GM12878 (cell line): Measurements from ENCODE around the gene PLXND1. TPM values are rescaled to one million over a fixed set of nuclear protein-coding genes. Genes with fewer than 3 reads are reported as not detected.

Experiments
- ATAC-seq: fragments of 200-7000 bp; cut with Tn5 transposase; 3 replicates; pipeline ENCODE4 v1.9.1; 2020; ENCODE audit warnings: mild to moderate bottlenecking, moderate library complexity
- BruUV-seq: library from RNA; stranded (reverse); fragments of 400-500 nt; replicated peaks from 2 replicates; lab custom pipeline; 2021; lab: Mats Ljungman, UMichigan
- CTCF ChIA-PET: fragments of 300-600 bp; sonication (Branson Sonifier 250); formaldehyde crosslinking; extraction: SDS; loops from one replicate; lab custom pipeline; 2021; ENCODE audit warnings: inconsistent platforms; lab: Yijun Ruan, JAX
- POLR2A ChIA-PET: fragments of 350-600 bp; formaldehyde crosslinking; extraction: SDS; loops from one replicate; lab custom pipeline; 2021; ENCODE audit warnings: inconsistent platforms; lab: Charles Lee
- RAD21 ChIA-PET: fragments of 300-600 bp; sonication (Branson Sonifier 250); formaldehyde crosslinking; loops from one replicate; lab custom pipeline; 2023; ENCODE audit warnings: antibody characterized with exemption; ENCODE audit not compliant: unreplicated experiment; lab: Charles Lee
- SMC1A ChIA-PET: fragments of 300-600 bp; sonication (Branson Sonifier 250); formaldehyde crosslinking; loops from one replicate; lab custom pipeline; 2023; ENCODE audit not compliant: unreplicated experiment, uncharacterized antibody; lab: Charles Lee
- DNase-seq: peaks from one replicate; pipeline ENCODE4 v3.0.0-alpha.2; 2011; ENCODE audit warnings: low read depth, low spot score
- FAIRE-seq: peaks from 3 replicates; lab custom pipeline; 2011; peaks lifted over from hg19 to GRCh38; lab: Jason Lieb, UNC
- H2AFZ ChIP-seq: 2 replicates; pipeline ENCODE4 v1.6.0; 2011; ENCODE audit warnings: low read depth, low read length, control low read depth; ENCODE audit not compliant: control insufficient read depth
- H3K27ac ChIP-seq: 2 replicates; pipeline ENCODE4 v1.5.1; 2011; ENCODE audit warnings: control low read depth; ENCODE audit not compliant: control insufficient read depth, insufficient read depth
- H3K27me3 ChIP-seq, 2 experiments: replicated peaks in 1 of 2; 2 replicates each; pipeline versions ENCODE4 v1.6.0 to v1.6.1; 2011; ENCODE audit warnings: low read length in 1 of 2; ENCODE audit not compliant: control insufficient read depth in 2 of 2, insufficient read depth in 2 of 2
- H3K36me3 ChIP-seq, 2 experiments: 2 replicates each; pipeline ENCODE4 v1.5.1; 2011; ENCODE audit warnings: low read length in 1 of 2; ENCODE audit not compliant: control insufficient read depth in 2 of 2, insufficient read depth in 2 of 2
- H3K4me1 ChIP-seq: 2 replicates; pipeline ENCODE4 v1.6.1; 2011; ENCODE audit warnings: mild to moderate bottlenecking, low read length, moderate library complexity, mixed read lengths; ENCODE audit not compliant: control insufficient read depth, insufficient read depth
- H3K4me2 ChIP-seq: 2 replicates; pipeline ENCODE4 v1.6.0; 2011; ENCODE audit warnings: control low read depth; ENCODE audit not compliant: control insufficient read depth, insufficient read depth
- H3K4me3 ChIP-seq: fragments of 200-600 bp; sonication (generic); 2 replicates; pipeline ENCODE4 v1.5.1; 2016
- H3K79me2 ChIP-seq: 2 replicates; pipeline ENCODE4 v1.6.0; 2011; ENCODE audit warnings: low read length; ENCODE audit not compliant: control insufficient read depth, insufficient read depth
- H3K9ac ChIP-seq: 2 replicates; pipeline ENCODE4 v1.8.0; 2011; ENCODE audit warnings: low read length, control low read depth, mixed read lengths; ENCODE audit not compliant: control insufficient read depth, insufficient read depth
- H3K9me3 ChIP-seq: replicated peaks from 3 replicates; pipeline ENCODE4 v1.5.1; 2011; ENCODE audit warnings: mild to moderate bottlenecking, low read length; ENCODE audit not compliant: control insufficient read depth, insufficient read depth
- H4K20me1 ChIP-seq: 2 replicates; pipeline ENCODE4 v1.6.0; 2011; ENCODE audit not compliant: control insufficient read depth, insufficient read depth
- CBX5 ChIP-seq: sonication (generic); IDR thresholded peaks from 2 replicates; pipeline ENCODE4 v1.6.1; 2016; ENCODE audit warnings: low read depth, moderate library complexity, mild to moderate bottlenecking, inconsistent platforms
- CHD1 ChIP-seq: IDR thresholded peaks from 2 replicates; pipeline ENCODE4 v1.6.1; 2012; ENCODE audit warnings: low read depth, low read length, improper control_type of control experiment
- IRF4 ChIP-seq: IDR thresholded peaks from 2 replicates; pipeline ENCODE4 v1.6.1; 2011; ENCODE audit warnings: low read depth, low read length
- NR2C1 ChIP-seq: fragments of 450-650 bp; IDR thresholded peaks from 2 replicates; pipeline ENCODE4 v1.6.1; 2017; ENCODE audit warnings: antibody characterized with exemption, mild to moderate bottlenecking, moderate library complexity
- PAX5 ChIP-seq: IDR thresholded peaks from 2 replicates; pipeline ENCODE4 v1.6.1; 2011; ENCODE audit warnings: low read depth, low read length, borderline replicate concordance
- SRF ChIP-seq, 2 experiments: IDR thresholded peaks; 2 replicates each; pipeline ENCODE4 v1.6.1; 2011; ENCODE audit warnings: low read depth in 2 of 2, low read length in 2 of 2, mild to moderate bottlenecking in 1 of 2, moderate library complexity in 1 of 2
- WGBS: methylation state at CpG from one replicate; pipeline ENCODE4 v1.1.6; 2016; ENCODE audit warnings: low lambda C conversion rate; ENCODE audit not compliant: insufficient replicate concordance, insufficient coverage; ENCODE audit errors: missing lambda C conversion rate; 5-methylcytosine and 5-hydroxymethylcytosine counted together
- in situ Hi-C: fragments of 300-500 bp; cut with MboI; formaldehyde crosslinking; loops from 9 replicates; pipeline ENCODE4 v1.14.3; 2018; ENCODE audit warnings: mixed read lengths
- intact Hi-C: fragments of 100-400 bp; cut with micrococcal nuclease; formaldehyde crosslinking; loops from one replicate; pipeline ENCODE4 v1.14.2; 2022; ENCODE audit not compliant: unreplicated experiment
- polyA plus RNA-seq, 11 experiments: library from polyadenylated mRNA; depleted of rRNA in 4 of 11; unstranded in 6 of 11; stranded (reverse) in 5 of 11; fragments of >200 nt; fragmentation: Nextera tagmentation in 4 of 11; fragmentation: Illumina TruSeq in 1 of 11; extraction: Ambion mirVana in 4 of 11; extraction: Trizol in 1 of 11; gene quantifications; 1 replicate in 1 of 11; 2 replicates in 10 of 11; pipeline versions ENCODE4 v1.2.1 to v1.2.3, GENCODE V29; 2011 to 2016; ENCODE audit warnings: inconsistent platforms in 2 of 11, missing spikeins in 2 of 11, low read depth in 1 of 11
- total RNA-seq, 4 experiments: library from RNA; depleted of rRNA in 3 of 4; stranded (reverse); fragments of >200 nt in 3 of 4; fragmentation: Illumina TruSeq in 1 of 4; extraction: Trizol in 1 of 4; gene quantifications; 2 replicates each; pipeline versions ENCODE4 v1.2.1 to v1.2.3, GENCODE V29; 2013 to 2021
- TF ChIP-seq, protein P1 (sequence below): fragments of 450-650 bp; IDR thresholded peaks from 2 replicates; pipeline ENCODE4 v1.6.1; 2017; ENCODE audit warnings: mild to moderate bottlenecking, moderate library complexity
- TF ChIP-seq, protein P2 (sequence below): fragments of 150-350 bp; IDR thresholded peaks from 2 replicates; pipeline ENCODE4 v1.6.1; 2016; ENCODE audit warnings: low read depth, low read length

PLXND1 gene
- total and polyA plus RNA-seq, 10 of the 15 experiments (the other 5 are each of a cell fraction or from before 2014, with no cell fraction given): 0.01 to 2.3 (median 0.72) TPM; not detected in 7

DNA sequence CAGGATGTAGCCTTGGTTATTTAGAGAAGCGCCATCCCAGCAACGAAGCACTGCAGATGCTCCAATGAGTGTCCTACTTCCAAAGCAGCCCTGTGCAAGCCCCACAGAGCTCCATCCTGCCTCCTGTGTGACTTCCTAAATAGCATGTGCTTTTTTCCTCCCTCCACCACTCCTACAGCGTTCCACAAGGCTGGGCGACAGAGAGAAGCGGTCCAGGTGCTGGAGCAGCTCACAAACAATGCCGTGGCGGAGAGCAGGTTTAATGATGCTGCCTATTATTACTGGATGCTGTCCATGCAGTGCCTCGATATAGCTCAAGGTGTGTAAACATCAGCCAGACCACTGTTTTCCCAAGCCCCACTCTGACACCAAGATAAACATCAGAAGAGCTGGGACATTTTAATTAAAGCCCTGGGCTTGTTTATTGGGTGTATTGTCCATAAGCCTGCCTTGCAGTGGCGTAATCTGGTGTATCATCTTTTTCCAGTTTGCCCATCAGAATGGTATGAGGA, 100.2 kb downstream of the PLXND1 start:
- no peak for TF ChIP-seq CBX5
- no peak for TF ChIP-seq CHD1
- TF ChIP-seq, protein P1, sequence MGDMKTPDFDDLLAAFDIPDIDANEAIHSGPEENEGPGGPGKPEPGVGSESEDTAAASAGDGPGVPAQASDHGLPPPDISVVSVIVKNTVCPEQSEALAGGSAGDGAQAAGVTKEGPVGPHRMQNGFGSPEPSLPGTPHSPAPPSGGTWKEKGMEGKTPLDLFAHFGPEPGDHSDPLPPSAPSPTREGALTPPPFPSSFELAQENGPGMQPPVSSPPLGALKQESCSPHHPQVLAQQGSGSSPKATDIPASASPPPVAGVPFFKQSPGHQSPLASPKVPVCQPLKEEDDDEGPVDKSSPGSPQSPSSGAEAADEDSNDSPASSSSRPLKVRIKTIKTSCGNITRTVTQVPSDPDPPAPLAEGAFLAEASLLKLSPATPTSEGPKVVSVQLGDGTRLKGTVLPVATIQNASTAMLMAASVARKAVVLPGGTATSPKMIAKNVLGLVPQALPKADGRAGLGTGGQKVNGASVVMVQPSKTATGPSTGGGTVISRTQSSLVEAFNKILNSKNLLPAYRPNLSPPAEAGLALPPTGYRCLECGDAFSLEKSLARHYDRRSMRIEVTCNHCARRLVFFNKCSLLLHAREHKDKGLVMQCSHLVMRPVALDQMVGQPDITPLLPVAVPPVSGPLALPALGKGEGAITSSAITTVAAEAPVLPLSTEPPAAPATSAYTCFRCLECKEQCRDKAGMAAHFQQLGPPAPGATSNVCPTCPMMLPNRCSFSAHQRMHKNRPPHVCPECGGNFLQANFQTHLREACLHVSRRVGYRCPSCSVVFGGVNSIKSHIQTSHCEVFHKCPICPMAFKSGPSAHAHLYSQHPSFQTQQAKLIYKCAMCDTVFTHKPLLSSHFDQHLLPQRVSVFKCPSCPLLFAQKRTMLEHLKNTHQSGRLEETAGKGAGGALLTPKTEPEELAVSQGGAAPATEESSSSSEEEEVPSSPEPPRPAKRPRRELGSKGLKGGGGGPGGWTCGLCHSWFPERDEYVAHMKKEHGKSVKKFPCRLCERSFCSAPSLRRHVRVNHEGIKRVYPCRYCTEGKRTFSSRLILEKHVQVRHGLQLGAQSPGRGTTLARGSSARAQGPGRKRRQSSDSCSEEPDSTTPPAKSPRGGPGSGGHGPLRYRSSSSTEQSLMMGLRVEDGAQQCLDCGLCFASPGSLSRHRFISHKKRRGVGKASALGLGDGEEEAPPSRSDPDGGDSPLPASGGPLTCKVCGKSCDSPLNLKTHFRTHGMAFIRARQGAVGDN: no peak
- TF ChIP-seq PAX5: no peak
- TF ChIP-seq IRF4: no peak
- TF ChIP-seq NR2C1: no peak
- no peak for TF ChIP-seq SRF (IDR thresholded peaks at IDR 0.05; ENCODE audit: low read depth in 2 of 2, low read length in 2 of 2)
- TF ChIP-seq, protein P2, sequence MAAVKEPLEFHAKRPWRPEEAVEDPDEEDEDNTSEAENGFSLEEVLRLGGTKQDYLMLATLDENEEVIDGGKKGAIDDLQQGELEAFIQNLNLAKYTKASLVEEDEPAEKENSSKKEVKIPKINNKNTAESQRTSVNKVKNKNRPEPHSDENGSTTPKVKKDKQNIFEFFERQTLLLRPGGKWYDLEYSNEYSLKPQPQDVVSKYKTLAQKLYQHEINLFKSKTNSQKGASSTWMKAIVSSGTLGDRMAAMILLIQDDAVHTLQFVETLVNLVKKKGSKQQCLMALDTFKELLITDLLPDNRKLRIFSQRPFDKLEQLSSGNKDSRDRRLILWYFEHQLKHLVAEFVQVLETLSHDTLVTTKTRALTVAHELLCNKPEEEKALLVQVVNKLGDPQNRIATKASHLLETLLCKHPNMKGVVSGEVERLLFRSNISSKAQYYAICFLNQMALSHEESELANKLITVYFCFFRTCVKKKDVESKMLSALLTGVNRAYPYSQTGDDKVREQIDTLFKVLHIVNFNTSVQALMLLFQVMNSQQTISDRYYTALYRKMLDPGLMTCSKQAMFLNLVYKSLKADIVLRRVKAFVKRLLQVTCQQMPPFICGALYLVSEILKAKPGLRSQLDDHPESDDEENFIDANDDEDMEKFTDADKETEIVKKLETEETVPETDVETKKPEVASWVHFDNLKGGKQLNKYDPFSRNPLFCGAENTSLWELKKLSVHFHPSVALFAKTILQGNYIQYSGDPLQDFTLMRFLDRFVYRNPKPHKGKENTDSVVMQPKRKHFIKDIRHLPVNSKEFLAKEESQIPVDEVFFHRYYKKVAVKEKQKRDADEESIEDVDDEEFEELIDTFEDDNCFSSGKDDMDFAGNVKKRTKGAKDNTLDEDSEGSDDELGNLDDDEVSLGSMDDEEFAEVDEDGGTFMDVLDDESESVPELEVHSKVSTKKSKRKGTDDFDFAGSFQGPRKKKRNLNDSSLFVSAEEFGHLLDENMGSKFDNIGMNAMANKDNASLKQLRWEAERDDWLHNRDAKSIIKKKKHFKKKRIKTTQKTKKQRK: no peak
- Histone ChIP-seq H3K27ac (no peak overlapping the region), H3K9ac (no peak overlapping the region), H3K79me2 (no peaks in the 10 kb centered on the region), H3K36me3 (no peaks in the 10 kb centered on the region; a peak in 1 of 4 replicates), H2AFZ (no peak overlapping the region), H3K4me3 (no peak overlapping the region), H3K9me3 (no peaks in the 10 kb centered on the region), H4K20me1 (no peaks in the 10 kb centered on the region), H3K27me3 (no peaks in the 10 kb centered on the region), H3K4me2 (no peak overlapping the region), H3K4me1 (no peaks in the 10 kb centered on the region)
- no peak for DNase-seq
- intact Hi-C loops: no loop called here
- in situ Hi-C loops: no loop called here
- 91% methylated on average over 9 of the region's 9 CpGs for WGBS
- no peak for FAIRE-seq
- ChIA-PET CTCF (no interaction called here), SMC1A (no interaction called here), RAD21 (no interaction called here), POLR2A (interaction anchor here (0.5 kb wide), 1 partner anchor 31 kb away, joined by 7 read pairs; no protein-coding TSS in a partner anchor)
- ATAC-seq: no peak
- BruUV-seq: no TSS peak
